ENCODE results near the gene GPR15. TPM values are rescaled to one million over a fixed set of nuclear protein-coding genes. Genes with fewer than 3 reads are reported as not detected.

Gene GPR15
- total RNA-seq, 1 experiment from 2014 or later: not detected

DNA sequence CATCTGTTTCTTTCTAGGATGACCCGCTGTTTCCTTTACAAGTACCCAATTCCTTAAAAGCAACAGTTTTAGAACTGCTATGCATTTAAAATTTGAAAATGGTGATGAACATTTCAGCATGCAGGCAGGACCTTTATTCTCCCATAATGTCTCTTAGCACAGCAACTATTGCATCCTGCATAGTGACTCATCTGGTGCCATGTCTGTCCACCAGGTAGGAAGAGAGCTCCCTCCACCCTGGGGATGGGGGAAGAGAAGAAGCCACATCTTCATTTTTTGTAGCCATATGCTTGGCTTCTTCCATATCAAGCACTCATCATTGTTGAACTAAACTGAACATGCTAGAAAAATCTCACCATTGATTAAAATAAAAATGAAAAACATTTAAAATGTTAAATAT lies 9.9 kb downstream of the GPR15 start:
- H3K4me1 ChIP-seq (ENCODE audit: insufficient read depth, low read length): no peaks in the 10 kb centered on the region; the same call in 1 of the 2 replicates
- H2BK120ac ChIP-seq (ENCODE audit: low read depth, low read length, poor library complexity, severe bottlenecking): no peak overlapping the region
- H2BK20ac ChIP-seq (ENCODE audit: low read depth, low read length, poor library complexity, severe bottlenecking): no peak overlapping the region
- H3K23ac ChIP-seq (ENCODE audit: insufficient read length, low read depth, low read length): no peak overlapping the region
- H2AK5ac ChIP-seq (ENCODE audit: insufficient read length, low read length): no peak overlapping the region
- Mint-ChIP-seq H3K4me1 (peaks cover 6% of the 10 kb centered on the region in 2 experiments), H3K36me3 (ENCODE audit: insufficient read depth in 1 of 3, low read depth in 3 of 3) (no peaks in the 10 kb centered on the region), H3K27me3 (ENCODE audit: low read depth) (no peaks in the 10 kb centered on the region), H3K4me3 (no peak overlapping the region), H3K9me3 (no peaks in the 10 kb centered on the region), H3K27ac (no peak overlapping the region)
- no peak overlapping the region for H3K18ac ChIP-seq (ENCODE audit: insufficient read length, low read depth, low read length)
- no peak overlapping the region for H2BK12ac ChIP-seq (ENCODE audit: insufficient read length, low read depth, low read length)
- no peak for TF ChIP-seq CTCF (conservative IDR thresholded peaks at IDR 0.05)
- no peak overlapping the region for H4K8ac ChIP-seq (replicated peaks; ENCODE audit: insufficient read length, low read depth, low read length)
- H2BK5ac ChIP-seq (ENCODE audit: insufficient read length, low read length): no peak overlapping the region
- no peak overlapping the region for H4K5ac ChIP-seq (ENCODE audit: insufficient read length, low read depth, low read length)
- no peak overlapping the region for H3K4me2 ChIP-seq (ENCODE audit: insufficient read depth, insufficient read length, low read length)
- no peak overlapping the region for H3K9ac ChIP-seq (ENCODE audit: extremely low read depth, insufficient read length, low read length)
- no peak overlapping the region for H4K91ac ChIP-seq (ENCODE audit: insufficient read length, low read depth, low read length)
- no peak overlapping the region for H3T11ph ChIP-seq (ENCODE audit: low read length)
- H3K9me3 ChIP-seq (ENCODE audit: control insufficient read depth, low read depth, low read length): no peaks in the 10 kb centered on the region
- WGBS (ENCODE audit: extremely low coverage, insufficient read length, low lambda C conversion rate): no CpG with 5 or more reads among the region's 1 CpG
- no peak for DNase-seq
- H3K23me2 ChIP-seq (ENCODE audit: insufficient read length, low read depth, low read length, poor library complexity, severe bottlenecking): no peaks in the 10 kb centered on the region
- no peak overlapping the region for H3K14ac ChIP-seq (ENCODE audit: insufficient read depth, low read length)
- no peak overlapping the region for H2BK15ac ChIP-seq (ENCODE audit: low read depth, low read length)
- H2AFZ ChIP-seq (ENCODE audit: low read length): no peak overlapping the region
- H3K79me2 ChIP-seq (ENCODE audit: insufficient read depth, low read length): no peaks in the 10 kb centered on the region
- no peak overlapping the region for H3K4ac ChIP-seq (ENCODE audit: low read depth, low read length)
- H3K79me1 ChIP-seq (ENCODE audit: insufficient read depth, low read depth, low read length, poor library complexity, severe bottlenecking): no peaks in the 10 kb centered on the region
- no peak overlapping the region for H3K27ac ChIP-seq (ENCODE audit: insufficient read length, low read depth, low read length)
- H4K20me1 ChIP-seq (ENCODE audit: control insufficient read depth, insufficient read depth, insufficient read length): no peaks in the 10 kb centered on the region
- no peaks in the 10 kb centered on the region for H3K27me3 ChIP-seq (ENCODE audit: insufficient read depth, low read length)
- H3K56ac ChIP-seq (ENCODE audit: insufficient read length, low read depth, low read length): no peak overlapping the region
